ENCODE data around the gene TMOD4. TPM values are rescaled to one million over a fixed set of nuclear protein-coding genes. Genes with fewer than 3 reads are reported as not detected.

The TMOD4 gene
- not detected in 2 replicates for total RNA-seq (ENCODE audit: low replicate concordance)

DNA sequence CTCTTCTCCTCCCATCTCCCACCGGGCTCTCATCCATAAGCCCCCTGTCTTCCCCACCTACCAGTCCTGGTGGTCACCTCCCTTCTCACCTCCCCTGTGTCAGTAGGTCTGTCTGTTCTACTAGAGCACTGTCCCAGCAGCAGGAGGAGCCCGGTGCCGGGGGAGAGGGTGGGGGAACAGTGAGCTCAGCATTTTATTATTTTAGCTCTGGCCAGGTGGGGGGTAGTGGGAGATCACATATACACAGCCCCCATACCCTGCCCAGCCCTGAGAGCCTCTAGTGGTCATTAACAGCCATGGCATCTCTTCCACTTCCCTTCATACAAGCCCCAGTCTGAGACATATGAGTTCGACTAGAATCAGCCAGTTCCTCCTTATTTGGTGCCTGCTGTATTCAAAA, at the start of gene TMOD4:
TSS of gene TMOD4 (minus strand) at position 119 of the 400 bp plus-strand sequence. CDS start 1,106 bp downstream, outside the sequence.

DNA sequence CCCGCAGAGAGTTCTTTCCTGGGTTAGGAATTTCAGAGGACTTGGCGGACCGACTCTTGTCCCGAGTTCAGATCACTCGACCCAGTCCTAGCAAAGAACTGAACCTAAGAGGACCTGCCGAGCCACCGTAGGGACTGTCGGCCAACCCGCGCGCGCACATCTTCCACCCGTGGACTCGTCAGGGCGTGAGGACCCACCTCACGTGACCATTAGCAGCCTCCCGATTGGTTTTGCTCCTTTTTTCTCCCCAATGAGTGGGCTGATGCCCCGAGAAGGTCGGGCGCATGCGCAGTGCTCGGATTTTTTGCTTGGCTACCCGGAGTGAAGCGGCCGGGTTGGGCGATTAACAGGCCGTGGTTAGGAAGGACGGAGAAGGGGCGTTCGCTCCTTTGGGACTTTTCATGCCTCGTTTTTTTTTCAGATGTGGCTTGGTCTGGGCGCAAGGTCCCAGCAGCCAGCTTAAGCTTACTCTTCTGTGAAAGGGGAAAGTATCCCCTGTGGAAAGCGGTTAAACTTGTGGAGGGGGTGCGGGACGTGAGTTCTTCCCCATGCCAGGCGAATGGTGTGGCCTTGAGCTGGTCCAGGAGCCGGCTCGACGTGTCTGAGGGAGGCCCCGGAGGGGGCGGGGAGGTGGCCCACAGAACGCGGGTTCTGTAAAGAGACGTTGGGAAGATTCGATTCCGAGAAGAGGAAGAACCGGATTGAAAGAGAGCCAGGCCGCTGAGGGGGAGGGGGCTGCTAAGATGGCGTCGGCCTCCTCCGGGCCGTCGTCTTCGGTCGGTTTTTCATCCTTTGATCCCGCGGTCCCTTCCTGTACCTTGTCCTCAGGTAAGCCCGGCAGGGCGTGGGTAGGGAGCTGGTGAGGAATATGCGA, 22.7 kb upstream of the TMOD4 start, which contains the start of gene PIP5K1A:
TSS of gene PIP5K1A (plus strand) at position 299 of the 874 bp plus-strand sequence. CDS start at position 744, 445 bp downstream.

DNA sequence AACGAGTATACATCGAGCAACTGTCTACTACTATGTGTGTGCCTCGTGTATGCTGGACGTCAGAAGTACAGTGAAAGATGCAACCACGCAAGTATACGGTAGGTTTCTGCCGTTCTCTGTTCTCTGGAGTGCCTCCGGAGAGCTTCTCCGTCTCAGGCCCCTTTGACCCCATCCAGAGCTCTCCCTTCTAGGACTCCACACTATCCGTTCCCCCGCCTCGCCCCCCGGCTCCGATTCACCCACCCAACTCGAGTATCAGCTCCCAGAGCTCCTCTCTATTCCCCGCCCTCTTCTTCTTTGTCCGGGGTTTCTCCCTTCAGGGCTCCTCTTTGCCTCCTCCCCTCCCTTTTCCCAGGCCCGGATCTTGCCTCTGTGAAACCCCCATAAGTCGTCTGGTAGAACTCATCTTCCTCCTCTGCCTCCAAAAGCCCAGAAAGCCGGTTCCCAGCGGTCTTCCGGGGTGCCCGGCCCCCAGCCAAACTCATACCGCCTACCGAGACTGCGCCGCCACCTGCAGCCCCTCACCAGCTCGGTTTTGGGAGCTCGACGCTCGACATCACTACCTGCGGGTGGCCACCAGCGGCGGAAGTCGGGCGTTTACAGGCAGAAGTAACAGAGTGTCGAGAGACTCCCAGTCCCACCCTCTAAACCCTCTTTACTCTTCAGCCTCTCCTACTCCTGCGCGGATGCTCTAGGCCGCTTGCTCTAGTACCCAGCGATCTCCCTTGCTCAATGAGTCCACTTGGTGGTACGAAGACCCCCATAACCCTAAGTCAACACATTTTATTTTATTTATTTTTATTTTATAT, 14.1 kb upstream of the TMOD4 start, which contains the start of gene VPS72:
TSS of gene VPS72 (minus strand) at position 561 of the 809 bp plus-strand sequence. CDS start at position 485, 76 bp downstream.

DNA sequence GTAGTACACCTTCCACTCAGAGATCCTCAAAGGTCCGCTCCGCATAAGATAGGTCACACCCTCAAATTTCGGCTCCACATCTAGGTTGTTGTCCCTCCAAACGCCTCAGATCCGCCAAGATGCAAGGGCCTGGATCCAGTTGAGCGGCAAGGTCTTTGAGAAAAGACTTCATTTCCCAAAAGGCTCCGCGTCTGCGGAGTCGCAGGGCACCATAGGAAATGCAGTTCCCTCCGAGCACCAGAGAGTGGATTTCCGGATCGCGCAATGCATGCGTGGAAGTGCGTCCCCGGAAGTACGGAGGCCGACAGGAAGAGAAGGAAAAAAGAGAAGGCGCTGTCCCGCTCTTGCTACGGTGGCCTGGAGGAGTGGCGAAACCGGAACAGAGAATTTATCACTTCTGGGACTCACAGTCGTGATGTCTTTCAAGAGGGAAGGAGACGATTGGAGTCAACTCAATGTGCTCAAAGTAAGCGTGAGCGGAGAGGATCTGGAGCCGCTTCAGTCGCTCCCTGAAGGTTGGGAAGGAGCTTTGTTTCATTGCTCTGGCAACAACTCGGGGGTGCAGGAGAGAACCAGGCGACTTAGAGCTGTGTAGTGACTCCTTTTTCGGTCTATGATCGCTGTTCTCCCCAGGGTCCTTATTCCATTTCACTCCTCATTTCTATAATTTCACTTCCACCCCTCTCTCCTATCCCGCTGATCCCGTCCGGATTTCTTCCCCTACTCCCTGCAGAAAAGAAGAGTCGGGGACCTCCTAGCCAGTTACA, 9.9 kb downstream of the TMOD4 start, which contains the start of the genes LYSMD1 and SCNM1:
TSS of gene LYSMD1 (minus strand) at position 165 of the 767 bp plus-strand sequence. CDS start 644 bp downstream, outside the sequence.
TSS of gene SCNM1 (plus strand) at position 407 of the 767 bp plus-strand sequence. CDS start at position 416, 9 bp downstream.

DNA sequence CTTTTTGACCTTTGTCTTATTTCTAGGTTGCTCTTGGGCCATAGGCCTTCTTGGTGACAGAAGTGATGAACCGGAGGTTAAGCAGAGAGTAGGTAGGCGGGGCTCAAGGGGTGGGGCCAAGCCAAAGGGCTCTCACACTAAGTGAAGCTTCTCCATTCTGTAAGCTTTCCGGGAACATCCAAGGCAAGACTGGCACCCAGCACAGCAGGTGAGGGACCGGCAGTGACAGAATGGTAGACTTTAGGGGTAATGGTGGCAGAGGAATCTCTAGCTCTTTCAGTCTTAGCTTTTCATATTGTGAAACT, 19.3 kb downstream of the TMOD4 start, which contains the start of gene TNFAIP8L2:
TSS of gene TNFAIP8L2 (plus strand) at position 135 of the 305 bp plus-strand sequence. CDS start 2,049 bp downstream, outside the sequence.

DNA sequence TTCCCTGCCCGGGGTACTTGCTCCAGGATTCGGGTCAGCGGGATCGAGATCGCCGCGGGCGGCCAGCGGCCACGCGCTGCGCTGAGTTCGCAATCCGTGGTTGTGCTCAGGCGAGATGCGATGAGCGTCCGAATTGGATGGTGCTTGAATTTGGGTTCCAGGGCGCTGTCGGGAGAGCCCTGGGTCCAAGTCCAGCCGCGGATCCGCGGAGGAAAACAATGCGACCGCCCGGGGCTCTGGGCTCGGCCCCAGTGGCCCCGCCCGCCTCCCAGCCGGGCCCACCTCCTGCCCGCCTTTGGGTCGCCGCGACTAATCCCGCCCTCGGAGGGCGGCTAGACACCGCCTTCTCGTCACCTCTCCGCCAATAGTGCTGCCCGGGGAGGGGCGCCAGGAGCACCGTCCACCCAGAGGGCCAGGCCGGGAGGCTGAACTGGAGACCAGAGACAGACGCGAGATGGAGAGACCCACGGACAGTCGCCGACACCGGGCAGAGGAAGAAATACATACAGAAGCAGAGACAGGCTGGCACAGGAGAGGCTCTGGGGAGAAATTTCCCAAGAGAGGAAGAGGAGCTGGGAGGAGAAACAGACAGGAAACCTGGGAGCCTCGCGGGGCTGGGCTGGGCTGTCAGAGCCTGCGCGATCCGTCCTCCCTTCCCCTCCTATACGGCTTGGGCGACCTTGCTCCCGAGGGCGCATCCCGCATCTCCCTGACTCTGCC, 29.2 kb downstream of the TMOD4 start, which contains the start of gene SEMA6C:
TSS of gene SEMA6C (minus strand) at position 220 of the 720 bp plus-strand sequence. CDS start 4,010 bp downstream, outside the sequence.

Other genes with a start within 250 kb of the TMOD4 start
- gene SETDB1, start 249.6 kb downstream of the TMOD4 start, total RNA-seq (ENCODE audit: low replicate concordance), result 27.1 and 36.5 TPM in 2 replicates
- gene CERS2, start 201.1 kb downstream of the TMOD4 start, total RNA-seq (ENCODE audit: low replicate concordance), result 81.2 and 81.8 TPM in 2 replicates
- gene ANXA9, start 193.7 kb downstream of the TMOD4 start, total RNA-seq (ENCODE audit: low replicate concordance), result 0.08 and 0.23 TPM in 2 replicates
- 7.1 and 11.0 TPM in 2 replicates for gene MINDY1, start 169.1 kb downstream of the TMOD4 start, total RNA-seq (ENCODE audit: low replicate concordance)
- gene PRUNE1, start 167.5 kb downstream of the TMOD4 start, total RNA-seq (ENCODE audit: low replicate concordance), result 5.1 and 8.3 TPM in 2 replicates
- 0.08 and 0.70 TPM in 2 replicates for gene BNIPL, start 139.4 kb downstream of the TMOD4 start, total RNA-seq (ENCODE audit: low replicate concordance)
- 0.47 and 0.98 TPM in 2 replicates for gene C1orf56, start 128.2 kb downstream of the TMOD4 start, total RNA-seq (ENCODE audit: low replicate concordance)
- gene CDC42SE1, start 116.4 kb downstream of the TMOD4 start, total RNA-seq (ENCODE audit: low replicate concordance), result 24.2 and 48.7 TPM in 2 replicates
- 0.59 and 7.9 TPM in 2 replicates for gene MLLT11, start 115.6 kb downstream of the TMOD4 start, total RNA-seq (ENCODE audit: low replicate concordance)
- 7.6 and 30.4 TPM in 2 replicates for gene GABPB2, start 105.2 kb downstream of the TMOD4 start, total RNA-seq (ENCODE audit: low replicate concordance)
- 1.1 and 1.4 TPM in 2 replicates for gene SEMA6C, start 29.4 kb downstream of the TMOD4 start, total RNA-seq (ENCODE audit: low replicate concordance)
- not detected in 2 replicates for gene TNFAIP8L2, start 19.3 kb downstream of the TMOD4 start, total RNA-seq (ENCODE audit: low replicate concordance)
- 5.4 and 8.4 TPM in 2 replicates for gene LYSMD1, start 10.1 kb downstream of the TMOD4 start, total RNA-seq (ENCODE audit: low replicate concordance)
- gene SCNM1, start 9.8 kb downstream of the TMOD4 start, total RNA-seq (ENCODE audit: low replicate concordance), result 15.6 and 28.0 TPM in 2 replicates
- 27.1 and 43.9 TPM in 2 replicates for gene VPS72, start 14.2 kb upstream of the TMOD4 start, total RNA-seq (ENCODE audit: low replicate concordance)
- gene PIP5K1A, start 22.6 kb upstream of the TMOD4 start, total RNA-seq (ENCODE audit: low replicate concordance), result 47.3 and 49.6 TPM in 2 replicates
- gene PSMD4, start 78.8 kb upstream of the TMOD4 start, total RNA-seq (ENCODE audit: low replicate concordance), result 293 and 430 TPM in 2 replicates
- 7.0 and 7.8 TPM in 2 replicates for gene ZNF687, start 106.3 kb upstream of the TMOD4 start, total RNA-seq (ENCODE audit: low replicate concordance)
- 31.1 and 55.7 TPM in 2 replicates for gene PI4KB, start 151.4 kb upstream of the TMOD4 start, total RNA-seq (ENCODE audit: low replicate concordance)
- gene RFX5, start 171.3 kb upstream of the TMOD4 start, total RNA-seq (ENCODE audit: low replicate concordance), result 26.3 and 28.9 TPM in 2 replicates
- 34.8 and 125 TPM in 2 replicates for gene SELENBP1, start 196.7 kb upstream of the TMOD4 start, total RNA-seq (ENCODE audit: low replicate concordance)
- 278 and 486 TPM in 2 replicates for gene PSMB4, start 223.6 kb upstream of the TMOD4 start, total RNA-seq (ENCODE audit: low replicate concordance)

Measured in smooth muscle cell of the coronary artery (primary cell).